GM21526 (cell line): Measurements from ENCODE around the gene PMPCA.

Source experiments
- ATAC-seq: cut with Tn5 transposase; IDR thresholded peaks from one replicate; pipeline ENCODE4 v1.9.1; 2021; ENCODE audit warnings: moderate library complexity; ENCODE audit not compliant: unreplicated experiment, low FRiP score

The PMPCA gene

GRCh38 chr9:136373300-136374182, 36.9 kb upstream of the PMPCA start, which contains the start of gene CARD9:
Gene CARD9, minus strand, starts transcription at chr9:136373669. Its CDS starts 1,591 bp downstream, at chr9:136372078.
- ATAC-seq = no peak

GRCh38 chr9:136374183-136374575, 36.3 kb upstream of the PMPCA start:
- no peak for ATAC-seq

- ATAC-seq = no peak
Measured at GRCh38 chr9:136375096-136375495, 35.4 kb upstream of the PMPCA start.

GRCh38 chr9:136376457-136376856, 34.0 kb upstream of the PMPCA start:
- ATAC-seq = no peak

- no peak for ATAC-seq
Measured at GRCh38 chr9:136377341-136378169, 32.9 kb upstream of the PMPCA start.

- ATAC-seq = no peak
Measured at GRCh38 chr9:136378170-136379002, 32.1 kb upstream of the PMPCA start.

- no peak for ATAC-seq
Measured at GRCh38 chr9:136379003-136379287, 31.5 kb upstream of the PMPCA start.

GRCh38 chr9:136379401-136379800, 31.1 kb upstream of the PMPCA start:
- ATAC-seq = no peak

- no peak for ATAC-seq
Measured at GRCh38 chr9:136379891-136380290, 30.6 kb upstream of the PMPCA start.

GRCh38 chr9:136380381-136380780, 30.1 kb upstream of the PMPCA start:
- ATAC-seq = no peak

- no peak for ATAC-seq
Measured at GRCh38 chr9:136381311-136381710, 29.1 kb upstream of the PMPCA start.

- ATAC-seq = no peak
Measured at GRCh38 chr9:136381966-136382513, 28.4 kb upstream of the PMPCA start.

GRCh38 chr9:136383436-136383835, 27.0 kb upstream of the PMPCA start:
- no peak for ATAC-seq

- no peak for ATAC-seq
Measured at GRCh38 chr9:136385015-136385414, 25.4 kb upstream of the PMPCA start.

GRCh38 chr9:136386018-136386417, 24.4 kb upstream of the PMPCA start:
- no peak for ATAC-seq

- no peak for ATAC-seq
Measured at GRCh38 chr9:136387217-136387616, 23.2 kb upstream of the PMPCA start.

GRCh38 chr9:136389396-136389795, 21.1 kb upstream of the PMPCA start:
- ATAC-seq = no peak

GRCh38 chr9:136391737-136392537, 18.5 kb upstream of the PMPCA start:
- ATAC-seq = no peak

GRCh38 chr9:136392538-136393449, 17.7 kb upstream of the PMPCA start:
- no peak for ATAC-seq
